NCI-H460 (cell line): ENCODE data around the gene C17orf100. TPM values are rescaled to one million over a fixed set of nuclear protein-coding genes. Genes with fewer than 3 reads are reported as not detected.

Experiments
- DNase-seq: peaks from one replicate; pipeline ENCODE4 v3.0.0-alpha.2; 2016; ENCODE audit warnings: low read depth; ENCODE audit errors: extremely low read depth
- total RNA-seq: library from RNA; depleted of rRNA; stranded (reverse); fragments of >200 nt; shearing (Covaris generic); gene quantifications from 2 replicates; pipeline ENCODE4 v1.2.3, GENCODE V29; 2014

Gene C17orf100
- total RNA-seq, 1 experiment from 2014 or later, result 0.22 TPM

DNA sequence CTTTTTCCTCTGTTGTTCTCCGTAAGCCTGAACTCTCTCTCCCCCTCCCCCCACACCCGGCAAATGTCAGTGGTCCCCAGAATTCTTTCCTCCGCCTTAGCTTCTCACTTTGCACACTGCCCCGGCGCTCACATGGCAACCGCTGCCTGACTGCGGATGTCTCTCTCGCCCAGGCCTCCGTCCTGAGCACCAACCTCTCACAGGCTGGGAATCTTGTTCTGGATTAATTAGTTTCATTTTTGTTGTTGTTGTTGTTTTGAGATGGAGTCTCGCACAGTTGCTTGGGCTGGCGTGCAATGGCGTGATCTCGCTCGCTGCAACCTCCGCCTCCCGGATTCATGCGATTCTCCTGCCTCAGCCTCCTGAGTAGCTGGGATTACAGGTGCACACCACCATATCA, 16.7 kb downstream of the C17orf100 start:
- no peak for DNase-seq

DNA sequence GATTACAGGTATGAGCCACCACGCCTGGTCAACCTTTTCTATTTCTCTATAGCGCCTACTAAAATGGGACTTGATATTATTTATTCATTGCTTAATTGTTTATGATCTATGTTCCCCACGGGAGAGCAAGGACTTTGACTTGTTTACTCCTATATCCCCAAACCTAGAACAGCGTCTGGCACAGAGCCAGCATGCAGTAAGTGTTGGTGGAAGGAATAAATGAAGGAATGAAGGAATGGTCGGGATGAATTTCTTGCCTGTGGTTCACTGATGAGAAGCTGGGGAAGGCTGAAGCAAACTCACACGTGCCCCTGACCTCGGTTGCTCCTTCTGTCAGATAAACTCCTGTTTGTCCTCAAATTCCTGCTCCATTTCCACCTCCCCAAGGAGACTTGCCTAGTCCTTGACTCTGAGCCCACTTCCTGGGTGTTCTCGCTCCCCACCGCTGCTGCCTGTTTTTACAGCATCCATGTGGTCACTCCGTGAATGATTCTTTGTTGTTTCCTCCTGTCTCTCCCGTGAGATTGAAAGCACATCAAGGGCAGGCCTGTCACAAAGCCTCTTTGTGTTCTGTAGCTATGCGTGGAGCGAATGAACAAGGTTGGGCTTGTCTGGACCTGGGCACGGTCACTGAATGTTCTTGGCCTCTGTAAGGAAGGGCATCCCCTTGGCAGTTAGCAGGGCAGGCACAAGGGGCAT, 17.3 kb downstream of the C17orf100 start:
- DNase-seq, result no peak

DNA sequence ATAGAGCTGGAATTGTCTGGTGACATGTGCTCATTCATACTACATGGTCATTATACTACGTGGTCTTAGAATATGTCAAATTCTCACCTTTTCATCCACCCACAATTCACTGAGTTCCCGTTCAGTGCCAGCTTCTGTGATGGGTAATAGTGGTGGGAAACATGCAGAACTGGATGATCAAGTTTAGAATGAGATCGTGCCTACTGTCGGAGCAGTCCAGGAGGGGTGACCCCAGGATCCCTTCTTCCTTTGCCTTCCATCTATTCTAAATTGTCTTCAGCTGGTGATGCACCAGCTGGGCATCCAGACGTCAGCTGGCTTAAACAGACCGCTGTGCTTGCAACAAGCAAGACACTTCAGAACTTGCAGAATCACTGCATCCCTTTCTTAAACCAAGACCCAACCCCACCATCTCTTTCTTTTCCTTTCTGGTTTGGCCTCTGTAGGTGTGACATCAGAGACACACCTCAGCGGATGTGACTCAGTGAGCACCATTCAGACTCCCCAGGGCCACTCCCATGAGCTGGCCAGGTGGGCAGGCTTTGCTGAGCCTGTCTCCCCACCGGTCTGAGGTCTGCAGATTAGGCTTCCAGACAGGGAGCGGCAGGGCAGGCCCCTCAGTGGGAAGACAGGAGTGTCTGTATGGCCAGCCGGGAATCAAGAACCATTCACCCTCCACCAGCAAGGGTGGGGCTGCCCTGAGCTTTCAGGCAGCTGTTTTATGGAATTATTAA, 18.1 kb downstream of the C17orf100 start:
- DNase-seq, result no peak

DNA sequence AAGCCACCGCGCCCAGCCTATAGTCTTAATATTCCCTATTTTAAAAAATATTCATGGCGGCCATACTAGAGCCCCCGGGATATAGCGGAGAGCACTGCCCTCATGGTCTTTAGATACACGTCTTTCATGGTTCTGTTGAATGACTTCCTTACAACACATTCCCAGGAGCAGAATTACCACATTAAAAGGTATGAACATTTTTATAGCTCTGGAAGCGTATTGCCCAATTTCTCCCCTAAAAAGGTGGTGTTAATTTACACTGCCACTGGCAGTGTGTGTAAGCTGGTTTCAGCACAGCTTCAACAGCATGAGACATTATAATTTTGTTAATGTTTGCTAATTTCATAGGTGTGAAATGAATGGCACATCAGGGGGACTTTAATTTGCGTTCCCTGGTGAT, 19.0 kb downstream of the C17orf100 start:
- DNase-seq, result no peak

DNA sequence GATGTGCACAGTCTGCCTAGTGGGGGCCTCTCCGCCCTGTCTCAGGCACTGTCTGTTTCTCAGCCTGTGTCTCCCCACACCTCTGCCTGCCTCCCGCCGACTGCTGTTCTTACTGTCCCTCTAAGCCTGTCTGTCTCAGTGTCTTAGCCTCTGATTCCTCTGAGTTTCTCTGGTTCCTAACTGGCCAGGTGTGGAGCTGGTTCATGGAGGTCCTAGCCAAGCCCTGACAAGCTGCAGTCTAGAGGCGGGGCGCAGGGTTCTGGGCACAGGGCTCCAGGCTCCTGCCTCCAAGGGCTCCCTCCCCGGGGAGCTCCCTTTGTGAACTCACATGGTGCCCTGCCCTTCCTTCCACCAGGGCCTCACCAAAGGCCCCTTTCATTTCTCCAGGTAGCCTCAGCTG, 19.4 kb downstream of the C17orf100 start:
- no peak for DNase-seq

DNA sequence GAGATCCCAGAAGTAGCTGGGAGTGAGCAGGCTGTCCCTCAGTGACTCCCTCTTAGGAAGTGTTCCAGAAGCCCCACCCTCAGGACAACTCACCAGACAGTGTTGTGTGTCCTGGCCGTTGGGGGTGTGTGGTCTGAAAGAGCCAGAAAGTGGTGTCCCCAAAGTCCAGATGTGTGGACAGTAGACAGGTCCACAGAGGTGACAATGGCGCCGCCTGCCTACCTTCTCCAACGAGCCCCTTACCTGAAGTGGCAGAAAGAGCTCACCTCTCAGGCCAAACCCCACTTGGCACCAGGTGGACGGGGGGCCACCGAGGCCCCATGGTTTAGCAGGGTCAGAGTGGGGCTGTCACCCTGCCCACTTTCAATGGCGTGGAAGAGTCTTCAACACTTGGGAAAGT, 19.9 kb downstream of the C17orf100 start:
- DNase-seq, result no peak

DNA sequence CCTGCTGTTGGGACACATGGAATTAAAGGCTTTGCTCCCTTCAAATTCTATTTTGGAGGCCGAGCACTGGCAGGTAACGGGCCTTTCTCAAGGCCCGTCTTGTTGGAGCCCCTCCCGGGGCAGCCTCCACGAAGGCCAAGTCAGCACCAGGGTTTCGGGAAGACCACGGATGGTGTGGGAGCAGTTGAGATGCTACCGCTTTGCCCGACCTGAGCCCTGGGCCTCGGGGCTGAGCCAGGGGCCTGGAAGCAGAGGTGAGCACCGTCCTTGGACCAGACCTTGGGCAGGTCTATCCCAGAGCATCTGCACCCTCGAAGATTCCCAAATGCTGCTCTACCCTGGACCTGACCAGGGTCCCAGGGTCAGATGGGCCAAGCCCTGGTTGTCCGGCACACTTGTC, 23.0 kb downstream of the C17orf100 start:
- no peak for DNase-seq

DNA sequence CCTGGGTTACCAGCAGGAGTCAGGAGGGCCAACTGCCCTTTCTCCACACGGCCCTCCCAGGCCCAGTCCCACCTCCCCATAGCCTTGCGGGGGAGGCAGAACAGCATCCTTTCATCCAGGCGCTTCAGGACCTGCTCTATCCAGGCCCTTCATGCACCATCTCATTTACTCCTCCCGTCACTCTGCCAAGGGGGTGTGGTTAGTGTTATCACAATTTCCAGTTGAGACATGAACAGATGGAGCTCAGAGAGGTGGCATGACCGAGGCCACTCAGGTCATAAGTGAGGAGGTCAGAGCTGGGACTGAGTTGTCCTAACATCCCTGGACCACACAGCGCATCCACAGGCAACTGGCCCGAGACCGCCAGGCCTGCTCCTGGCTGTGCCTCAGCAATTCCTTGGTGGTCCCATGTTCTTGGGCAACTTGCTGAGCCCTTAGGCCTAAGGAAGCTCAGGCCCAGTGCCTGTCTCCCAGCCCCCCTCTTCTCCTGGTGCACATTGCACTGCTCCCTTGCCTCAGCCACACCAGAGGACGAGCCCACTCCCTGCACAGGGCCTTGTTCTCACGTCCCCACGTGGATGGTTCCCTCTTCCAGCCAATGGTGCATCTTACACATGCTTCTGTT, 23.8 kb downstream of the C17orf100 start:
- no peak for DNase-seq

DNA sequence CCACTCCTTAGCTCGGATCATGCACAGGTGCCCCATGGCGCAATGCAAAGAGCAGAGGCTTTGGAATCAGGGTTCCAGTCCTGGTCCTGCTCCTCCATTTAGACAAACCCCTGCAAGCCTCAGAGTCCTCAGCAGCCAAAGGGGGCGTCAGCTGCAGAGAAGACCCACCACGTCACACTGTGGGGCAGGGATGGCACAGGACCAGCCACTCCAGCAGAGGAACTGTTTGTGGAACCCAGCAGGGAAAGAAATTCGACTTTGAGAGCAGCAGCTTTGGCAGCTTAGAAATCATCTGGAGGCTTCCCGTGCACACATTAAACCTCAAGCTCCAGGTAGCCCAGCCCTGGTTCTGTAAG, 25.2 kb downstream of the C17orf100 start:
- no peak for DNase-seq

DNA sequence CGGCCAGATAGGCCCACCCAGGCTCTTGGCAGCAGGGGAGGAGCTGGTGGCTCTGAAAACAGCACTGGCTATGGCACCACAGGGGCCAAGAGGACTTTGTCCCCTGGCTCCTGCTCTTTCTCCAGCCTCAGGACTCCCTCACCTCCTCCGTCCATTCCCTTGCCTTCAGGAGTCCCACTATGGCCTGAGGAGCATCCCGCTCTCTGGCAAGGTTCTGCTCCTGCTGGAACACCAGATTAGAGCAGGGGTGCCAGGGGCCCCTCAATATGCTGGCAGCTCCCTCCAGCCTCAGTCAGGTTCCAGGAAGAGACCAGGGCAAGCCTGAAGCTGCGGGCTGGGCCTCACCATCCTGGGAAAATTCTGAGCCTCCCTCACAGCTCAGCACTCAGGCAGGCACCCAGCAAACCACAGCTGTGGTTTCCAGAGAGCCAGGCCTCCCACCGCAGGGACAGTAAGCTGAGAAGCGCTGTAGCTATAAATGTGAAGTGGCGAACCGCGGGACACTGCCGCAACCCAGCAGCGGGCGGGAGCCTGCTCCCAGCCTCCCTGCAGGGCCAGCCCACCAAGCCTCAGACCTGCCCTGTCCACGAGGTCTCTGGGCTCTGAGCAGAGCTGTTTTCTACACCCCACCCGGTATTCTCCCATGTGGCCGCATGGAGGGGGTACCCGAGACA, 25.7 kb downstream of the C17orf100 start:
- DNase-seq, result no peak

DNA sequence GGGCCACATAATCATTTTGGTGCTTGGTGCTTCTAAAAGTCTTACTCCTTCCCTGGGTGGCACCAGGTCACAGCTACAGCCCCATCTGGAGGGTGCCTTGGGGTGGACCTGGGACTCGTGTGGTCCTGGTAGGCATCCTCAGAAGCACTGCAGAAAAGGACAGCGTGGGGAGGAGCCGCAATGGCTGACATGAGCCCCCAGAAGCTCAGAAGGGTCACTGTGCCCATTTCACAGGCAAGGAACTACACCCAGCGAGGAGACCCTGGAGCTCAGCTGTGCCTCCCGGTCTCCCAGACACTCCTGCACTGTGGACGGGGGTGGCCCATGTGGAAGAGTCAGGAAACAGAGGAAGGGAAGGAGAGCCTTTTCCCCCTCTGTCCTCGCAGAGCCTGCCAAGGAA, 26.4 kb downstream of the C17orf100 start:
- DNase-seq, result no peak

DNA sequence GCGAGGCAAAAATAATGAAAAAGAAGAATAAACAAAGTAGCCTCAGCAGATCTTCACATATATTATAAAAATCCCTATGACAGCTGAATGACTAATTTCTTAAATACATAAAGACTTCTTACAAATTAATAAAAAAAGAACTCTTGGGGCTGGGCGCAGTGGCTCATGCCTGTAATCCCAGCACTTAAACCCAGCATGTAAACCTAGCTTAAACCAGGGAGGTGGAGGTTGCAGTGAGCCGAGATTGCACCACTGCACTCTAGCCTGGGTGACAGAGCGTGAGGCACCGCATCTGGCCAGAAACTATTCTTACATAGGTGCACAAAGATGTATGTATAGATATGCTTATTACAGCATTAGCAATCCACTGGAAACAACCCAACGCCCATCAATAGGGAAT, 27.7 kb downstream of the C17orf100 start:
- DNase-seq, result no peak

DNA sequence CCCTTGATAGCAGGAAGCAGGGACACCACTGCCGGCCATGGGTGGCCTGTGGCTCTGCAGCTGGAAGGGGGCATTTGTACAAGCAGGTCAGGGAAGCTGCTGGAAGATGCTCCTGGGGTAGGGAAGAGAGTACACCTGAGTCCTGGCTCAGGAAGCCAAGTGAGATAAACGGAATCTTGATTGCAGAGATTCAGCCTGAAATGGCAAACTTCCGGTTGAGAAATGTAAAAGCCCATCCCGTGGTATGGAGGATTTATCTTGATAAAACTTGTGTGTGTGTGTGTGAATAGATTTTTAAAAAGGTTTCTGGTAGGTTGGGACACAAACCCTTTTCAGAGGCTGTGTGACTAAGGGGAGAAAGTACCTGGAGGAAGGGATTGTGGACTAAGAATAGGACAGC, 29.6 kb downstream of the C17orf100 start:
- no peak for DNase-seq

DNA sequence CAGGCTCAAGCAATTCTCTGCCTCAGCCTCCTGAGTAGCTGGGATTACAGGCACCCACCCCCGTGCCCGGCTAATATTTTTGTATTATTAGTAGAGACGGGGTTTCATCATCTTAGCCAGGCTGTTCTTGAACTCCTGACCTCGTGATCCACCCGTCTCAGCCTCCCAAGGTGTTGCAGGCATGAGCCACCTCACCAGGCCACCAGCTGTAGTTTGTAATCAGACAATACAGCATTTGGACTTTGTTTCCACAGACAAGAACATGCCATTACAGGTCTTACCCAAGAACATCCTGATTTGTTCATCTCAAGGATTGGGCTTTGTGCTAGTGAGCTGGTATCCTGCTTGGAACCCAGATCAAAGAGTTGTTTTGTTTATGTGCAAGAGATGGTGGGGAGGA, 30.1 kb downstream of the C17orf100 start:
- DNase-seq, result no peak

DNA sequence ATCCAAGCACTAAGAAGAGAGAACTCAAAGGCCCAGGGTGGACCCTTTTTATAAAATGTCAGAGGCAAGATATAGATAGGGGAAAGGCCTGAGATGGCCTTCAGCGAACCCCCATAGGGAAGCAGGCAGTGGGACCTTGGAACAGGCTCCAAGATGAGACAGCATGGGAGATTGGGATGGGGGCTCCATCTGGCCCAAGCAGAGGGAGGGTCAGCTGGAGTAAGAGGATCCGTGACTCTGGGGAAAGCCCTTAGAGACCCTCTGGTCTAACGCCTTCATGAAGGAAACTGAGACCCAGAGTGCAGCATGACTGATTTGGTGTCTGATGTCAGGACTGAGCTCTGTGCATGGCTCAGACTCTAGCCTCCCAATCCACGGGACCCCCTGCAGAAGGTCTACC, 30.8 kb downstream of the C17orf100 start:
- no peak for DNase-seq

DNA sequence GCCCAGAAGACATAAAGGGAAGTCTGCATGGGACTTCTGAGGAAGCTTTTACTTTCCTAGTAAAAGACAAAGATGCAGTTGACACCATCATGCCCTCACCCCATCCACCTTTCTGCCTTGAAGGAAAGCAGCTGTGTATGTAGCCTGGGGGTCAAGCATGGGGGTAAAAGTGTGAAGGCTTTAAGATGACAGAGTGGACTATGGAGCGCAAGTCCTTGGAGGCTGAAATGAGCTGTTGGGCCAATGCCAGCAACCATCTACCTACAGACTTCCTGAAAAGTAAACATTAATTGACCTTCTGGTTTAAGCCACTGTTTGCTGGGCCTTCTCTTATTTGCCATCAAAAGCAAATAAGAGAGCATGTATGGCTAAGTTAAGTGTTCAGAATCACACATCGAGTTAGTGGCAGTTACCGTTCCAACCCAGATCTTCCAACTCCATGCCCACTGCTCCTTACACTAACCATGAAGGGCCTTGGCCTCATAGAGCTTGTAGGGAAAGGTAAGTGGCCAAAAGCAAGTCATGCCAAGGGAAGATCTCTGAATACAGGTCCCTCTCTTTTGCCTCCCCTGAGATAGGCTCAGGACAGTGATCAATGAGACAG, 31.6 kb downstream of the C17orf100 start:
- DNase-seq, result no peak

DNA sequence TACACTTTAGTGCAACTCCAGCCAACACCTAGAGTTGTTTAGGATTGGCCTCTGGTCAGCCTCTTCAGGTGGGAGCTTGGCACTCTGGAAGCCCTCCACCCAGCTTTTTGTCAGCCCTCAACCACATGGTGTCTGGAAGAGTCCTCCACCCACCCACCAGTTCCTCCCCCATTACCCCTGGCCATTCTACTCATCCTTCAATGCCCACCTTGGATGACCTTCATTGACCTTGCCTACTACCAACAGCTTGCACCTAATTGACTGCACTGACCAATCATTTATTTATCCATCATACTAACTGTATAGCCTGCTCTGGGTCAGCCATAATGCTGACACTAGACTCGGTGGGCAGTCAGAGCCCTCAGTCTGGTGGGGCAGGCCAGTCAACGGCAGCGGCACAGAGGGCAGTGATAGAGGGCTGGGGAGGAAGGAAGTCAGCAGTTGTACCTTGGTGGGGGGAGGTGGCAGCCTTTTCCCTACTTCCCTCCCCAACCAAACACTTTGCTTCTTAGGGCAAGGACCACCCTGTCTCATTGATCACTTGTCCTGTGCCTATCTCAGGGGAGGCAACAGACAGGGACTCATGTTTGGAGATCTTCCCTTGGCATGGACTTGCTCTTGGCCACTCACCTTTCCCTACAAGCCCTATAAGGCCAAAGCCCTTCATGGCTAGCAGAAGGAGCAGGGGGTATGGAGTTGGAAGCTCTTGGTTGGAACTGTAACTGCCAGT, 32.3 kb downstream of the C17orf100 start:
- no peak for DNase-seq

DNA sequence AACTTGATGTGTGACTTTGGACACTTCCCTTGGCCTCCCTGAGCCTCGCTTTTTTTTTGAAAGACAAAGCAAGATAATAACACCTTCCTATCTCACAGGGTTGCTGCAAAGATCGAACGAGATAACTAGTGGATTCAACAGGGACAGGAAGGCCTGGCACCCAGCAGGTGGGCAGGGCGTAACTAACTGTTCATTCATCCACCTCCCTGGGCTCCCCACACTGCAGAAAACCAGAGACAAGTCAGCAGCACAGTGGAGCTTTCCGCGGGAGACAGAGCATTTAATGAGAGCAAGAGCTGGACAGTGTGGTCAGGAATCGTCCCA, 32.9 kb downstream of the C17orf100 start:
- no peak for DNase-seq

DNA sequence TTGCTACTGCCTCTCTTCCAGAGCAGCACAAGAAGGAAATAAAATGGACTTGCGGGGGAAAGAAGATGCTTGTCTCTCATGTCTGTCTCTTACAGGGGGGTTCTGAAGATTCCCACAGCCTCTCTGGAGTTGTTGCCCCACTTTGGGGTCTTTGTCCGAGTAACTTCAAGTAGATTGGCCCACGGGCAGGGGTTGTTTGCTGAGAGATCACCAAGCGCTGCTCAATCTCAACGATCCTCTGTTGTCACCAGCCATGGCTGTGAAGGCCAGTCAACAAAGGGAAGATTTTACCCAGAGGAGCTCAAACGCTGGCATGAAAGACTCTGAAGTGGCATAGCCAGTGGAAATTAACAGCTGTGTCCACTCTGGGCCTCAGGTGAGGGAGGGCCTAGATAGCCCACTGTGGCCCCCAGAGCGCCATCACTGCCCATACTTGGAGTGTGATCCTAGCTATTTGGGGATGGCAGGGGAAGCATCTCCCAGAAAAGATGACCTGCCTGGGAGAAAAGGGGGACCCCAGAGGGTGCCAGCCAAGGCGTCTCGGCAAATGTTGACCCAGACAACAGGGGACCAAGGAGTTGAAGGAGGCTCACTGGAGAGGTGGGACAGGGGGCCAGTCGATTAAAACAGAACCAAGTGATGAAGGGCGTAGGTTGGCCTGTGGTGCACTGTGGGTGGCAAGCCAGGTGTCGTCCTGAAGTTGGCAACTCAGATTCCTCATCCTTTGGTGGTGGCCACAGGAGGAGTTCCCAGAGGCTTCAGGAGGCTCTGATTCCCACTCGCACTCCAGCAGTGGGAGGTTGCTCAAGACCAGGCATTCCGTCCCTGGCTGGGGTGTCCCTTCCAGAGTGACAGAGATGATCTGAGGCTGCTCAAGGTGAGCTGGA, 33.6 kb downstream of the C17orf100 start:
- DNase-seq, result no peak

DNA sequence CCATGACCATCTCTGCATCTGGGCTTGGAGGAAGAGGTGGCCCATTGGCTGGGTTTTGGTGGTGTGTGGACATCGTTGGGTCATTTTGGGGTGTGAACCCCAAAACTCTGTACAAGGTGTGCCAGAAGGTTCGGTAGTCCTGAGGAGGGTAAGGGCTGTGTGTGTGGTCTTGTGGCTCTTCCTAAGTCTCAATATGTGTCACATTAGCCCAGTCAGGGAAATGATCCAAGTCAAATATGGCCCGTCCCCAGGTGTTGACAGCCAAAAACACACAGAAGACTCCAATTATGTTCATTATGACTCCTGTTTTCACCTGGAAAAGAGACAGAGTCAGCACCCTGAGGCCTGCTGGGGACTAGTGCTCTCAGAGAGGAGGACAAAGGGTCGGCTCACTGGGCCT, 34.5 kb downstream of the C17orf100 start:
- DNase-seq, result no peak
